Nephron (organoid): ENCODE data around the gene RELT.

ENCODE experiments used
- H3K27ac Mint-ChIP-seq, 3 experiments: 2 replicates each; pipeline ENCODE4 v1.8.0; 2020; ENCODE audit warnings: mixed read lengths in 3 of 3, mild to moderate bottlenecking in 2 of 3, moderate library complexity in 1 of 3
- H3K27me3 Mint-ChIP-seq: 2 replicates; pipeline ENCODE4 v1.8.0; 2021; ENCODE audit warnings: low read depth, mild to moderate bottlenecking, moderate library complexity, mixed read lengths
- H3K36me3 Mint-ChIP-seq: 2 replicates; pipeline ENCODE4 v1.8.0; 2020; ENCODE audit warnings: low read depth, mixed read lengths
- H3K4me1 Mint-ChIP-seq: 2 replicates; pipeline ENCODE4 v1.8.0; 2020; ENCODE audit warnings: mixed read lengths
- H3K4me3 Mint-ChIP-seq, 3 experiments: 2 replicates each; pipeline ENCODE4 v1.8.0; 2020; ENCODE audit warnings: mild to moderate bottlenecking in 3 of 3, mixed read lengths in 3 of 3, moderate library complexity in 2 of 3
- H3K9me3 Mint-ChIP-seq: 2 replicates; pipeline ENCODE4 v1.8.0; 2020; ENCODE audit warnings: mixed read lengths
- TF ChIP-seq, protein P1 (sequence below), 3 experiments: fragments of 200-600 bp; sonication (generic); IDR thresholded peaks; one replicate each; pipeline ENCODE4 v1.5.0; 2021; ENCODE audit warnings: antibody characterized with exemption in 3 of 3; ENCODE audit not compliant: unreplicated experiment in 3 of 3

The RELT gene

DNA sequence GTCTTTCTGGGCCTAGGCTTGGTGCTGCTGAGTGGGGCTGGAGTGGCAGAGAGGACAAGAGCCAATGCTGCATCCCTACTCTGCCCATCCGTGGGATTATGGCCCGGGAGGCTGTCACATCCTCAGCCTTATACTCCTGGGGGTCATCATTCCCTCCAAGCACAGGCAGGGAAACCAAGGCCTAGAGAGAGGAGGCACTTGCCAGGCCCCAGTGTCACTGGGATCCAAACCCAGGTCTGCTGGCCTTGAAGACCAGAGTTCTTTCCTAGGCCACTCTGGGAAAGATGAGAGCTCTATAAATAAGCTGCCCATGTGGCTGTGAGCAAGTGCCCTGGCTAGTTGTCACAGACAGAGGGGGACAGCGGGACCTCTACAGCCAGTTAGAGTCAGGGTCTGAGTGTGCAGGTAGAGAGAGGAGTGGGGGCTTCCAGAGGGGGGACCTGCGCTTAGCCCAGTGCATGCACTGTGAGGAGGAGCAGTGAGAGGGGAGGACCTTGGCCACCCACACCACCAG is 4.8 kb downstream of the RELT start:
- Mint-ChIP-seq H3K4me3 (no peak overlapping the region), H3K27me3 (peaks cover 9% of the 10 kb centered on the region), H3K9me3 (no peaks in the 10 kb centered on the region), H3K27ac (peak overlapping the region in 1 of 3 experiments; percentile 58), H3K4me1 (peaks cover 46% of the 10 kb centered on the region), H3K36me3 (no peaks in the 10 kb centered on the region)
- TF ChIP-seq, protein P1, sequence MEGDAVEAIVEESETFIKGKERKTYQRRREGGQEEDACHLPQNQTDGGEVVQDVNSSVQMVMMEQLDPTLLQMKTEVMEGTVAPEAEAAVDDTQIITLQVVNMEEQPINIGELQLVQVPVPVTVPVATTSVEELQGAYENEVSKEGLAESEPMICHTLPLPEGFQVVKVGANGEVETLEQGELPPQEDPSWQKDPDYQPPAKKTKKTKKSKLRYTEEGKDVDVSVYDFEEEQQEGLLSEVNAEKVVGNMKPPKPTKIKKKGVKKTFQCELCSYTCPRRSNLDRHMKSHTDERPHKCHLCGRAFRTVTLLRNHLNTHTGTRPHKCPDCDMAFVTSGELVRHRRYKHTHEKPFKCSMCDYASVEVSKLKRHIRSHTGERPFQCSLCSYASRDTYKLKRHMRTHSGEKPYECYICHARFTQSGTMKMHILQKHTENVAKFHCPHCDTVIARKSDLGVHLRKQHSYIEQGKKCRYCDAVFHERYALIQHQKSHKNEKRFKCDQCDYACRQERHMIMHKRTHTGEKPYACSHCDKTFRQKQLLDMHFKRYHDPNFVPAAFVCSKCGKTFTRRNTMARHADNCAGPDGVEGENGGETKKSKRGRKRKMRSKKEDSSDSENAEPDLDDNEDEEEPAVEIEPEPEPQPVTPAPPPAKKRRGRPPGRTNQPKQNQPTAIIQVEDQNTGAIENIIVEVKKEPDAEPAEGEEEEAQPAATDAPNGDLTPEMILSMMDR (IDR thresholded peaks at IDR 0.05; ENCODE audit: unreplicated experiment in 3 of 3), result no peak

DNA sequence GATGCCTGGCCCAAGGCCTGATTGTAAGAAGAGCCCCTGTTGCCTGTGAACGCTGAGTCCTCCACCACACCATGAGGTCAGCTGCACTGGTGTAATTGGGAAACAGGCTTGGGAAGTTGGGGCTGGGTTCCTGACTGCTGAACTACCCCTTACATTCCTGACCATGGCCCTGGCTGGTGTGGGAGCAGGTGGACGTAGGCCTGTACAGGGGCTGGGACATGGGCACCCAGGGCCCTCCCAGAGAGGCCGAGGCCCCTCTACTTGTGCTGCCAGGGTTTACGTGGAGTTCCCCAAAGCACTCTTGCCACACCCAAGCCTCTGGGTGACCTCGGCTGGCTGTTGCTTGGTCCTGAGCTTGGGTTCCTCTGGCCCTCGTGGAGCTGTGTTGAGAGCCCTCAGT is 5.4 kb downstream of the RELT start:
- Mint-ChIP-seq H3K36me3 (no peaks in the 10 kb centered on the region), H3K4me3 (no peak overlapping the region), H3K9me3 (no peaks in the 10 kb centered on the region), H3K27me3 (peaks cover 9% of the 10 kb centered on the region), H3K4me1 (peaks cover 51% of the 10 kb centered on the region), H3K27ac (no peak overlapping the region)
- TF ChIP-seq, protein P1 (IDR thresholded peaks at IDR 0.05; ENCODE audit: unreplicated experiment in 3 of 3), result no peak

DNA sequence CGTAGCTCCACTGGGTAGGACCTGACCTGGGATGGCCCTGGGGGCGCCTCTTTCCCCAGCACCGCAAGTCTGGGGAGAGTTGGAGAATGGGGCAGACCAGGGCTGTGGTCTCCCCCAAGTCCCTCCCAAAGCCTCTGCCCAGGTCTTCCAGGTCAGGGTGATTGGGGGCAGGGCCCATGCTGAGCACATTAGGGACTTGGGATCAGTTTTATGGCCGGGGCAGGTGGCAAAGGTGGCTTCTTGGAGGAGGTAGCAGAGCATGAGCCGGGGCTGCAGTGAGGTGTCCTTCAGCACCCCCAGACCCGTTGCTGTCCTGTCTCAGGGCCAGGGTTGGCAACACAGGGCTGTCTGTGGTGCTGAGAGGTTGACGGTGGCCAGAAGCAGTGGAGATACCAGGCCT is 6.0 kb downstream of the RELT start:
- H3K9me3 Mint-ChIP-seq, result no peaks in the 10 kb centered on the region
- TF ChIP-seq, protein P1 (IDR thresholded peaks at IDR 0.05; ENCODE audit: unreplicated experiment in 3 of 3), result no peak
- H3K36me3 Mint-ChIP-seq, result no peaks in the 10 kb centered on the region
- no peak overlapping the region for H3K27ac Mint-ChIP-seq
- peaks cover 9% of the 10 kb centered on the region for H3K27me3 Mint-ChIP-seq
- H3K4me3 Mint-ChIP-seq, result no peak overlapping the region
- H3K4me1 Mint-ChIP-seq, result peaks cover 49% of the 10 kb centered on the region

DNA sequence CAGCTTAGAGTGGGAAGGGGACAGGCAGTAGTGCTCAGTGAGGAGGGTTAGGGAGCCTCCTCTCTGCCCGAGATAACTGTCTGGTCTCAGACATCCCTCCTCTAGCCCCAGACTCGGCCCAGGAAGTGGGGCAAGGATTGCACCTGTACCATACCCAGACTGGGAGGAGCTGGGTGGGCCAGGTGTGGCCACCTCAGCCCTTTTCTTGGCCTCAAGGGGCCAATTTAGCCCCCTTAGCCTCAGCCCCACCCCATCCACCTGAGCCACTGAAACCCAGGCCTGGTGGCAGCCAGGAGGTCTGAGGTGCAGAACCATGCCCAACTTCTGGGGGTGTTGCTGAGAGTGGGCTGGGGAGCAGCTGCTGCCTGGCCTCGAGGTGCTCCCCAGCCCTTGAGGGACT is 6.5 kb downstream of the RELT start:
- Mint-ChIP-seq H3K27me3 (peaks cover 8% of the 10 kb centered on the region), H3K27ac (peak overlapping the region in 1 of 3 experiments; percentile 65), H3K36me3 (no peaks in the 10 kb centered on the region), H3K9me3 (no peaks in the 10 kb centered on the region), H3K4me3 (no peak overlapping the region), H3K4me1 (peaks cover 53% of the 10 kb centered on the region)
- TF ChIP-seq, protein P1 (IDR thresholded peaks at IDR 0.05; ENCODE audit: unreplicated experiment in 3 of 3), result no peak

DNA sequence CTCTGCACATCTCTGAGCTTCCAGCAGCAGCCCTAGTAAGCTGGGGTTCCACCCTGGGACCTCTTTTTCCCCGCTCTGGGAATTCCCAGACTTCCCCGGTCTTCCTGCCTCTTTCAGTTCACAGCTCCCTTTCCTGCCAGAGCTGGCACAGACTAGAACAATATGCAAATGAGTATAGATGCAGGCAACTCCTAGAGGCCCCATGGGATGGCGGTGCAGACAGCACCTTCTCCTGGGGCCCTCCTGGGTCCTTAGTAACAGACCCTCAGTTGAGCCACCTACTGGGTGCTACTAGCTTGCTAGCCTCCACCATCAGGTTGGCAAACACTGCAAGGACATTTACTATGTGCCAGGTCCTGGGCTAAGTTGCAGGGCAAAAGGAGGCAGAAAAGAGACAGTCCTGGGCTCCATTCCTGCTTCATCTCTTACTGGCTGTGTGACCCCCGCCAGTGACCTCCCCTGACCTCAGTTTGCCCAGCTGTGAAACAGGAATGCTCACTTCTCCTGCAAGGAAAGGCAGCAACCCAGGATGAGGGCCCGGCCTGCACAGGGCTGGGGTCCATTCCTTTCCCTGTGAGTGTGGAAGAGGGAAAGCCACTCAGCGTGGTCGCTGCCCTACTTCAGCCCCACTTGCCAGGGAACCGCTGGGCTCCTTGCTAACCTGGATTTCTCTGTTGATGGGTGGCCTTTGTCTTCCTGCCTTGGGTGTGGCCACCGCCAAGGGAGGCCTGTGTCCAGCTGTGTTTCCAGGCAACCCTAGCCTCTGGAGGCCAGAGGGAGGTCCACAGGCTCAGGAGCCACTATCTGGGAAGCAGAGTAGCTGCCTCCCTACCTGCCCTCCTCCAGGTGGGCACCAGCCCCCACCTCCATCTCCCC is 7.3 kb downstream of the RELT start:
- no peaks in the 10 kb centered on the region for H3K36me3 Mint-ChIP-seq
- TF ChIP-seq, protein P1 (IDR thresholded peaks at IDR 0.05; ENCODE audit: unreplicated experiment in 3 of 3), result no peak
- peaks cover 53% of the 10 kb centered on the region for H3K4me1 Mint-ChIP-seq
- peak overlapping the region; percentile 61 to 83 (median 65) for H3K27ac Mint-ChIP-seq
- H3K27me3 Mint-ChIP-seq, result peaks cover 5% of the 10 kb centered on the region
- H3K9me3 Mint-ChIP-seq, result no peaks in the 10 kb centered on the region
- H3K4me3 Mint-ChIP-seq, result peak overlapping the region in 1 of 3 experiments; percentile 6

DNA sequence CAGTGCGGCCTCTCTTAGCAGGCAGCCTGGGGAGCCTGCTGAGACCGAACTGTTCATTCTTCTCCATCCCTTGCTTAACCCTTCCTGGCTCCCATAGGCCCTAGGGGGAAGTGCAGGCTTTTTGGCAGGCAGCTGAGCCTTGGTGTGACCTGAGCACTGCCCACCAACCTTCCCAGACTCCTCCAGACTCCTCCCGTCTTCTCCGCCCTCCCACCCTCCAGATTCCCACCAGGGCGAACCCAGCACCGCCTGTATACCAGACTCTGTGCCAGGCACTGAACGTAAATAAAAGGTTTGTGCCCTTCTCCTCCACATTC is 7.9 kb downstream of the RELT start:
- Mint-ChIP-seq H3K4me3 (no peak overlapping the region), H3K4me1 (peaks cover 50% of the 10 kb centered on the region), H3K27me3 (peaks cover 5% of the 10 kb centered on the region), H3K27ac (peak overlapping the region in 2 of 3 experiments; percentile 65 to 70), H3K36me3 (no peaks in the 10 kb centered on the region), H3K9me3 (no peaks in the 10 kb centered on the region)
- TF ChIP-seq, protein P1 (IDR thresholded peaks at IDR 0.05; ENCODE audit: unreplicated experiment in 3 of 3), result no peak
